Mesenchymal stem cell (in vitro differentiated cells and primary cell): ENCODE data around the gene FIGLA.
"Not testable (repeated sequence)": the region's sequence is repeated elsewhere in the genome, so short reads cannot be mapped to it uniquely, and the experiment has no call there.

Experiments
- DNase-seq: peaks from one replicate; pipeline ENCODE4 v3.0.0-alpha.2; 2013
- H2AFZ ChIP-seq: one replicate; pipeline ENCODE4 v1.6.1; 2013; ENCODE audit warnings: low read depth, mild to moderate bottlenecking, control low read depth, inconsistent platforms, low read length, moderate library complexity
- H2AK5ac ChIP-seq: 2 replicates; pipeline ENCODE4 v1.6.1; 2013; ENCODE audit warnings: low read length, moderate library complexity, mild to moderate bottlenecking, inconsistent platforms; ENCODE audit not compliant: severe bottlenecking
- H2BK120ac ChIP-seq: one replicate; pipeline ENCODE4 v1.6.1; 2013; ENCODE audit warnings: low read depth, mild to moderate bottlenecking, inconsistent platforms, low read length, moderate library complexity
- H2BK12ac ChIP-seq, 2 experiments: one replicate each; pipeline ENCODE4 v1.6.1; 2013; ENCODE audit warnings: inconsistent platforms in 2 of 2, low read length in 2 of 2, mild to moderate bottlenecking in 2 of 2, moderate library complexity in 2 of 2, control low read depth in 1 of 2
- H2BK15ac ChIP-seq: one replicate; pipeline ENCODE4 v1.6.1; 2013; ENCODE audit warnings: mild to moderate bottlenecking, low read depth, inconsistent platforms; ENCODE audit not compliant: poor library complexity, severe bottlenecking
- H2BK5ac ChIP-seq: 2 replicates; pipeline ENCODE4 v1.6.1; 2013; ENCODE audit warnings: low read depth, mild to moderate bottlenecking, low read length, control low read depth, inconsistent platforms; ENCODE audit not compliant: poor library complexity, severe bottlenecking
- H3K14ac ChIP-seq, 2 experiments: one replicate each; pipeline ENCODE4 v1.6.1; 2013; ENCODE audit warnings: inconsistent platforms in 2 of 2, low read length in 2 of 2, control low read depth in 1 of 2, mild to moderate bottlenecking in 1 of 2, moderate library complexity in 1 of 2
- H3K18ac ChIP-seq, 2 experiments: one replicate each; pipeline ENCODE4 v1.6.1; 2013; ENCODE audit warnings: inconsistent platforms in 2 of 2, low read length in 2 of 2, control low read depth in 1 of 2, low read depth in 1 of 2, mild to moderate bottlenecking in 1 of 2
- H3K23ac ChIP-seq, 2 experiments: one replicate each; pipeline ENCODE4 v1.6.1; 2013; ENCODE audit warnings: inconsistent platforms in 2 of 2, low read length in 2 of 2, mild to moderate bottlenecking in 2 of 2, moderate library complexity in 2 of 2, control low read depth in 1 of 2
- H3K27ac ChIP-seq: 2 replicates; pipeline ENCODE4 v1.5.1; 2013; ENCODE audit warnings: mild to moderate bottlenecking, moderate library complexity, low read length, control low read depth, inconsistent platforms; ENCODE audit not compliant: poor library complexity, severe bottlenecking
- H3K27me3 ChIP-seq, 2 experiments: 2 replicates each; pipeline versions ENCODE4 v1.6.1 to v1.7.0; 2013; ENCODE audit warnings: low read length in 2 of 2, mild to moderate bottlenecking in 2 of 2, moderate library complexity in 2 of 2, control low read depth in 1 of 2, inconsistent platforms in 1 of 2; ENCODE audit not compliant: control insufficient read depth in 1 of 2, insufficient read depth in 1 of 2
- H3K36me3 ChIP-seq, 2 experiments: 2 replicates each; pipeline versions ENCODE4 v1.6.1 to v1.7.0; 2013; ENCODE audit warnings: low read length in 2 of 2, control low read depth in 1 of 2, inconsistent platforms in 1 of 2, low read depth in 1 of 2, mild to moderate bottlenecking in 1 of 2; ENCODE audit not compliant: insufficient read depth in 2 of 2, control insufficient read depth in 1 of 2
- H3K4ac ChIP-seq, 2 experiments: one replicate each; pipeline ENCODE4 v1.6.1; 2013; ENCODE audit warnings: inconsistent platforms in 2 of 2, low read length in 2 of 2, mild to moderate bottlenecking in 2 of 2, moderate library complexity in 2 of 2, control low read depth in 1 of 2, low read depth in 1 of 2
- H3K4me1 ChIP-seq: 2 replicates; pipeline ENCODE4 v1.6.1; 2013; ENCODE audit warnings: low read depth, low read length, control low read depth; ENCODE audit not compliant: control insufficient read depth, insufficient read depth
- H3K4me2 ChIP-seq: 2 replicates; pipeline ENCODE4 v1.6.1; 2013; ENCODE audit warnings: low read length, mild to moderate bottlenecking, inconsistent platforms; ENCODE audit not compliant: poor library complexity, severe bottlenecking
- H3K4me3 ChIP-seq, 2 experiments: 2 replicates each; pipeline versions ENCODE4 v1.5.1 to v1.7.0; 2013; ENCODE audit warnings: low read length in 2 of 2, mild to moderate bottlenecking in 2 of 2, control low read depth in 1 of 2, low read depth in 1 of 2; ENCODE audit not compliant: insufficient read depth in 1 of 2
- H3K79me1 ChIP-seq: replicated peaks from 2 replicates; pipeline ENCODE4 v1.6.1; 2013; ENCODE audit warnings: mild to moderate bottlenecking, control low read depth, low read length, inconsistent platforms; ENCODE audit not compliant: poor library complexity, severe bottlenecking
- H3K9ac ChIP-seq: 2 replicates; pipeline ENCODE4 v1.7.0; 2013; ENCODE audit warnings: mild to moderate bottlenecking, low read length, moderate library complexity
- H3K9me3 ChIP-seq: 2 replicates; pipeline ENCODE4 v1.7.0; 2013; ENCODE audit warnings: mild to moderate bottlenecking, low read length; ENCODE audit not compliant: control insufficient read depth
- H4K8ac ChIP-seq: one replicate; pipeline ENCODE4 v1.6.1; 2013; ENCODE audit warnings: inconsistent platforms, mild to moderate bottlenecking, low read length, moderate library complexity
- H4K91ac ChIP-seq: one replicate; pipeline ENCODE4 v1.6.1; 2013; ENCODE audit warnings: mild to moderate bottlenecking, low read length, inconsistent platforms
- WGBS: methylation state at CpG from one replicate; pipeline ENCODE4 v1.1.7; 2013; ENCODE audit warnings: mixed read lengths; 5-methylcytosine and 5-hydroxymethylcytosine counted together

FIGLA gene

DNA sequence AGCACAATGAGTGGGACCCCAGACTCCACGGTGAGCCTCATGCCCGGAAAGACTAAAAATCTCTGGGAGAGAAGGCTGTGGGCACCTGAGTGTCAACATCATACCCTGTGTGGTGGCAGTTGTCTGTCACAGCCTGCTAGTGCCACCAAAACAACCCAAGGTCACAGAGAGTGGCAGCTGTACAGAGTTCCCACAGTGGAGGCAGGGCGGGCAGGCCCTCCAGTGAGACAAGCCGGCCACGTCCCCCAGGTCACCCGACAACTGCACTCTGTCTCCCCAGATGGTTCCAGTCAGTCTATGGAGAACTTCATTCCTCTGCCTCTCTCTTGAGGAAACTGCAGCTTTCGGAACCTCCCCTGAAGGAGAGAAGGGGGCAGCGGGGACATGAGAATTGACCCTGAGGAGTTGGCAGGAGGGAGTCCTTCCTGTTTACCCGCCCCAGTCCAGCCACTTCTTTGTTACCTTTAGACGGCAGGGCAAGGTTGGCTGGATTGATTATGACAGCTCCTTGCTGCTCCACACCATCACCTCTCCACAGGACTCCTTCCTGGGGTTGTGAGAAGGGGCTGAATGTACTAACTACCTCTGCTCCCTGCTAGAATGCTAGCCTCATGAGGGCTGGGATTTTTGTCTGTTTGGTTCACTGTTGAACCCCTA, 11.3 kb upstream of the FIGLA start:
- no peaks in the 10 kb centered on the region for H3K4me1 ChIP-seq
- H3K4me2 ChIP-seq: no peak overlapping the region
- no peak overlapping the region for H3K4ac ChIP-seq
- 83% methylated on average over 6 of the region's 10 CpGs for WGBS
- no peak overlapping the region for H4K8ac ChIP-seq
- H3K14ac ChIP-seq: no peak overlapping the region
- H2AK5ac ChIP-seq: no peak overlapping the region
- no peaks in the 10 kb centered on the region for H3K79me1 ChIP-seq
- H3K9ac ChIP-seq: no peak overlapping the region
- no peak overlapping the region for H2AFZ ChIP-seq
- no peak for DNase-seq
- H3K27me3 ChIP-seq: peaks cover 16 to 49% of the 10 kb centered on the region in 2 experiments
- H2BK120ac ChIP-seq: no peak overlapping the region
- H4K91ac ChIP-seq: no peak overlapping the region
- no peaks in the 10 kb centered on the region for H3K36me3 ChIP-seq
- H3K4me3 ChIP-seq: no peak overlapping the region
- H2BK15ac ChIP-seq: no peak overlapping the region
- H2BK12ac ChIP-seq: no peak overlapping the region
- H3K23ac ChIP-seq: no peak overlapping the region
- H2BK5ac ChIP-seq: no peak overlapping the region
- H3K27ac ChIP-seq: no peak overlapping the region
- H3K9me3 ChIP-seq: peaks cover 19% of the 10 kb centered on the region
- H3K18ac ChIP-seq: no peak overlapping the region

DNA sequence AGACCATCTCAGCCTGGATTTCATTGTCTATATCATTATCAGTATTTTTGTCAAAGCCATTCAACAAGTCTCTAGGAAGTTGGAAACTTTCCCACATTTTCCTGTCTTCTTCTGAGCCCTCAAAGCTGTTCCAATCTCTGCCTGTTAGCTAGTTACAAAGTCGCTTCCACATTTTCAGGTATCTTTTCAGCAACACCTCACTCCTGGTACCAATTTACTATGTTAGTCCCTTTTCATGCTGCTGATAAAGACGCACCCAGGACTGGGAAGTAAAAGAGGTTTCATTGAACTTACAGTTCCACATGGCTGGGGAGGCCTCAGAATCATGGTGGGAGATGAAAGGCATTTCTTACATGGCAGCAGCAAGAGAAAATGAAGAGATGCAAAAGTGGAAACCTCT, 9.3 kb upstream of the FIGLA start:
- Histone ChIP-seq H3K18ac (no peak overlapping the region), H3K9ac (no peak overlapping the region), H4K8ac (no peak overlapping the region), H3K36me3 (no peaks in the 10 kb centered on the region), H2BK15ac (no peak overlapping the region), H3K23ac (no peak overlapping the region), H3K4ac (no peak overlapping the region), H2BK5ac (no peak overlapping the region), H3K9me3 (peaks cover 19% of the 10 kb centered on the region), H4K91ac (no peak overlapping the region), H2BK12ac (no peak overlapping the region), H3K4me2 (no peak overlapping the region), H3K27ac (no peak overlapping the region), H3K4me3 (no peak overlapping the region), H2BK120ac (no peak overlapping the region), H3K27me3 (peaks cover 31 to 58% of the 10 kb centered on the region in 2 experiments), H3K4me1 (no peaks in the 10 kb centered on the region), H2AFZ (no peak overlapping the region), H2AK5ac (no peak overlapping the region), H3K79me1 (no peaks in the 10 kb centered on the region), H3K14ac (no peak overlapping the region)
- DNase-seq: no peak
- 63% methylated on average over 2 of the region's 2 CpGs for WGBS

DNA sequence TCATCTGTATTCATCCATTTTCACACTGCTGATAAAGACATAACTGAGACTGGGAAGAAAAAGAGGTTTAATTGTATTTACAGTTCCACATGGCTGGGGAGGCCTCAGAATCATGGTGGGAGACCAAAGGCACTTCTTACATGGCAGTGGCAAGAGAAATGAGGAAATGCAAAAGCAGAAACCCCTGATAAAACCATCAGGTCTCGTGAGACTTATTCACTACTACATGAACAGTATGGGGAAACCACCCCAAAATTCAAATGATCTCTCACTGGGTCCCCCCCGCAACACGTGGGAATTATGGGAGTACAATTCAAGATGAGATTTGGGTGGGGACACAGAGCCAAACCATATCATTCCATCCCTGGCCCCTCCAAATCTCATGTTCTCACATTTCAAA, 7.6 kb upstream of the FIGLA start:
- not testable (repeated sequence) for H2AK5ac ChIP-seq, H3K4me1 ChIP-seq, H2BK15ac ChIP-seq, H3K36me3 ChIP-seq, H3K27ac ChIP-seq, H2AFZ ChIP-seq, H3K18ac ChIP-seq, H3K79me1 ChIP-seq, H3K9ac ChIP-seq, H4K91ac ChIP-seq, H2BK5ac ChIP-seq, H3K23ac ChIP-seq, H2BK120ac ChIP-seq, H2BK12ac ChIP-seq, H3K4me3 ChIP-seq, H3K4ac ChIP-seq, H4K8ac ChIP-seq, DNase-seq, H3K4me2 ChIP-seq, H3K14ac ChIP-seq
- 88% methylated on average over 2 of the region's 3 CpGs for WGBS
- Histone ChIP-seq H3K27me3 (peaks cover 38 to 67% of the 10 kb centered on the region in 2 experiments), H3K9me3 (peaks cover 19% of the 10 kb centered on the region)

DNA sequence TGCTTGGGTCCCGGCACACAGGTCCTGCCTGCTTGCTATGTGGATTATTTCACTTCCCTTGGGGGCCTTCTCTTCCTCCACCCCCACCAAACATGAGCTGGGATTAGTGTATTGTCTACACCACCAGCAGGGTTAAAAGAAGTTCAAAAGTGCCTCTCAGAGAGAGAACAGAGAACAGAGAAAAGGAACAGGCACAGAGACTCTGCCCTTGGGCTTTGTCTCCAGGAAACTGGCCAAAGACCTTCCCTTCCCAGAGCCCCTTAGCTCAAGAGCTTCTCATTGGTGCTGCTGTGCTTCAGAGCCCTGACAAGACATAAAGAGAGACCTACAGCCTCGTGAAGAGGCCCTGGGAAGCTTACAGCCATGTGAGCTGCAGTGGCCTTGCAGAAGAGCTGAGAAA, 7.1 kb upstream of the FIGLA start:
- H4K91ac ChIP-seq: no peak overlapping the region
- no peak overlapping the region for H2BK12ac ChIP-seq
- H2AK5ac ChIP-seq: no peak overlapping the region
- no peak overlapping the region for H3K4me2 ChIP-seq
- no peak overlapping the region for H3K23ac ChIP-seq
- H2BK5ac ChIP-seq: no peak overlapping the region
- H3K9ac ChIP-seq: no peak overlapping the region
- no peak overlapping the region for H2BK120ac ChIP-seq
- H3K4ac ChIP-seq: no peak overlapping the region
- no peaks in the 10 kb centered on the region for H3K79me1 ChIP-seq
- H4K8ac ChIP-seq: no peak overlapping the region
- DNase-seq: no peak
- H3K27me3 ChIP-seq: peaks cover 38 to 69% of the 10 kb centered on the region in 2 experiments
- no peaks in the 10 kb centered on the region for H3K36me3 ChIP-seq
- H3K14ac ChIP-seq: no peak overlapping the region
- no peak overlapping the region for H3K27ac ChIP-seq
- no peak overlapping the region for H3K4me3 ChIP-seq
- WGBS: 40% methylated on average over 2 of the region's 2 CpGs
- H3K18ac ChIP-seq: no peak overlapping the region
- H3K9me3 ChIP-seq: peaks cover 19% of the 10 kb centered on the region
- H2AFZ ChIP-seq: no peak overlapping the region
- no peak overlapping the region for H2BK15ac ChIP-seq
- H3K4me1 ChIP-seq: no peaks in the 10 kb centered on the region
